SW480 (cell line): ENCODE results near the gene REPS2.

Experiments used
- DNase-seq: peaks from one replicate; pipeline ENCODE4 v3.0.0-alpha.2; 2016; ENCODE audit warnings: low spot score

REPS2 gene

DNA sequence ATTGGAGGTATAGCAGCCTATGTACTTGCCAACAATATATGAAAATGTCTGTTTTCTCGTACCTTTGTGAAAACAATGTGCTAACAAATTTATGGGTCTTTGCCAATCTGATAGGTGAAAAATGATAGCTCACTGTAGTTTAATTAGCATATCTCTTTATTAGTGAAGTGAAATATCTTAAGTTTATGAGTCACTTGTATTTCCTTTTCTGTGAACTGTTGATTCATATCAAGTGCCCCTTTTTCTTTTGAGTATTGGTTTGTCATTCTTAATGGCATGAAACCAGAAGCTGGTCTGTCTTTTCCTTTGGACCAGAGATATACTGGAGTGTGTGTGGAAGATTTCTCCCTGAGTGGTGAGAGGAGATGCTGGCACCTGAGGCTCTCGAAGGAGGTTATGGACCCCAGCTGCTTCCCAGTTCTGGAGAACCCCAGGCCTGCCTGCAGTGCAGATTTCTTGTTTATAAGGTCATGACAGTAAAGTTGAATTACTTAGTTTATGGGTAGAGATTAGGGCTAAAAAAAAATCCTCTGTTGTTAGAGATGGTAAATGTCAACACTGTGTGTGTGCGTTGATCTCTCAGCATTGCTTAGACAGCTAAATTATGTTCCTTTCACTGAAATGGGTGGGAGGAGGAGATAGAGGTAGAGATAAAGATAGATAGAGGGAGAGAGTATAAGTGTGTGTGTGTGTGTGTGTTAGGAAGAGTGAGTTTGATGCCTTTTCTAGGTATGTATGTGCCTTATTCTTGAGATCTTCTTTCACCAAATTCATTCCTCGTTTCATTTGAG lies 89.9 kb downstream of the REPS2 start:
- DNase-seq = no peak

DNA sequence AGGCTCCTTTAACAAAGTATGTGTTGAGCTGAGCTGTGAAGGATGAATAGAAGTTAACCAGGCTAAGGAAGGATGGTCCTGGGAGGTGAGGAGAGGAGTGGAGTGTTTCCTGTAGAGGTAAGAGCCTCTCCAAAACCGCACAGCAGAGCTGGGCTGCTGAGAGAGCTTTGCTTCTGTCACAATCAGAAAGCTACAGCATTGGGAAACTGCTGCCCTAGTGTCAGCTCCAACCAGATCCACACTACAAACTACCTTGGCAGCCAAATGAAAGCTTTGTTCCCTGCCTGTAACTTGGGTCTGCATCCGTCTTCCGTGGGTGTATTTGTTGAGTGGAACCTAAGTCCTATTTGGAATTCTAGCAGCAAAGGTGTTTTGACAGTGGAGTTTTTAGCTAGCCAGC lies 91.8 kb downstream of the REPS2 start:
- no peak for DNase-seq

DNA sequence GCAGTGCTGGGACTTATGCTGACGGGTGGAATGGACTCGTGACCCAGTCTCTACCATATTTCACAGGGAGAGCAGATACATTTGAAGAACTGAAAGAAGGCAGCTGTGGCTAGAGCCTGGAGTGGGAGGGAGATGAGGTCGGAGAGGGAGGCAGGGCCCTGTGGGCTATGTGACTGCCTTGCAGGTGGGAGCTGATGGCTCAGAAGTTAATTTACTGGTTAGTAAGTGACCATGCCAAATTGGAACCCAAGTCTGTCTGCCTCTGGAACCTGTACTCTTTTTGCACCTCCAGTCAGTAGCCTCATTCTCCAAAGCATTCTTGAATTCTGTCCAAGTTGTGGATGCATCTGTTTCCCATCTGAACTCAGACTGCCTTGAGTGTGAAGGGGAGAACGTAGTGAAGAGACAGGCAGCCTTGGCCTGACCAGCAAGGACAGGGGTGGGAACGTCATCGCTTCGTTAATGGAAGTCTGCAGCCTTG lies 92.3 kb downstream of the REPS2 start:
- no peak for DNase-seq

DNA sequence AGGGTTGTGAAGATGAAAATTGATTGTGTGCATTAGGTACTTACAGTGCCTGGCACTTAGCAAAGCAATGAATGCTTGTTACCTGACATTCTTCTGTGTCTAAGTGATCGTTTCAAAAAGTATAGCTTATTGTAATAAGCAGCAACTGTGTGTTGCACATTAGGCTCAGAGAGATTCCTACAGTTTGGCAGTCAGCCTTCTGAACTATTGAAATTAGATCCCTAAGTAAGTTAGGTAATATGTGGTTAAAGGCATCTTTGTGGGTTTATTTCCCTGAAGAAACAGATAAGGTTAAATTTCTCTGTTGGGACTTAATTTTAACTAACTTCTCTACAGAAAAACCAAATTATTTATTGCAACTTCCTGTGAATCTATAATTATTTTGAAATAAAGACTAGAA lies 93.4 kb downstream of the REPS2 start:
- DNase-seq = no peak

DNA sequence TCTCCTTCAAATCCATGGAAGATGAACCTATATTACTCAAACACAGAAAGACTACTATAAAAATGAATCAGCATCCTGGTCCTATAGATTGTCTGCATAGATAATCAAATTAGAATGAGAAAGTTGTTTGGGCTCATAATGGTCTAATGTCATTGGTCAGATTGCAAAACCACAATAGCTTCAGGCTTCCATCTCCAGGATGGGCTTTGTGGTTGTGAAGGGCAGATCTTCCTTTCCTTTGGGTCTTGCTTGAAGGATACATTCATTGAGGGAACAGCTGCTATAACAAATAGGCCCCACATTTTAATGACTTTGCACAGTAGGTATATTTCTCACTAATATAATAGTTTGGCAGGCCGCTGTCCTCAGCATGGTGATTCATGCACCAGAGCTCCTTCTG lies 94.3 kb downstream of the REPS2 start:
- no peak for DNase-seq

DNA sequence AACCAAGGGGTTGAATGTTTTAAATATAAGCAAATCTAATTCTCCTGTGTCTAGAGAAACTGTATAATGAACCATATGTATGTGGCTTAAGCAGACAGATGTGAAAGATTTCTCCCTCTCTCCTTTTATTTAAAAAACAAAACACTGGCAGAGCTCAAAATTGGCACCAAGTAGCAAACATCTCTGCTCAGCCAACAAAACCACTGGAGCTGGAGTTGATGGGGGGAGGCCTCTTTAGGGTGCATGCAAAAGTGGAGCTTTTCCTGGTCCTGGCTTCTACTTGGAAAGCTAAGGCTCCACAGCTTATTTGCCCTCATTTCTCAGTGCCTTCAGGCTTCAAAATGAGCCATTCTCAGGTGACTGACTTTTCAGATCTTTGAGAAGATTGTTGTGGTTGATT lies 95.6 kb downstream of the REPS2 start:
- DNase-seq = no peak

DNA sequence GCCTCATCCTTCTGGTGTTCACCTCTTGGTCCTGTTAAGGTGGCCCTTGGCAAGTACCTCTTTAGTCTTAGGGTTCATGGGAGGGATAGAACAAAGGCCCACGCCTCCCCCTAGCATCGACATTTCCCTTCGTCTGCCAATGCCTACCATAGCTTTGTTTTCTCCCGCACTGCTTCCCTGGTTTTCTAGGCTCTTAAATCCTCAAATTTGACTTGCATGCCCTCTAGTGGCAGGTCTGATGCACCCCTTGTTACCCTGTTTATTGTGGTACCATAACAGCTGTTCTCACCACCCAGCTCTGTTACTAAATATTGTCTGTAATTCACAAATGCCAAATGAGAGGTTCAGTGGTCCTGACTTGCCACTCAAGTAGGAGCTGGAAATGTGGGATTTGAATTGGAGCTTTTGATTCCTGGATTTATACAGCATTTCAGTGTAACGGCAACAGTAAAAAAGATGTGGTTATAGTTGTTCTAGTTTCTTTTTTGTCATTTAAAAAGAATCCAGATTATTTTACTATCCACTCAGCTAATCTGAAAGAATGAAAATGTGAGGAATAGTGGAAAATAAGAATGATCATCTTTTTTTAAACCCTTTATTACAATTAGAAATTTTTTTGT lies 100.1 kb downstream of the REPS2 start:
- peak; percentile 68 for DNase-seq

DNA sequence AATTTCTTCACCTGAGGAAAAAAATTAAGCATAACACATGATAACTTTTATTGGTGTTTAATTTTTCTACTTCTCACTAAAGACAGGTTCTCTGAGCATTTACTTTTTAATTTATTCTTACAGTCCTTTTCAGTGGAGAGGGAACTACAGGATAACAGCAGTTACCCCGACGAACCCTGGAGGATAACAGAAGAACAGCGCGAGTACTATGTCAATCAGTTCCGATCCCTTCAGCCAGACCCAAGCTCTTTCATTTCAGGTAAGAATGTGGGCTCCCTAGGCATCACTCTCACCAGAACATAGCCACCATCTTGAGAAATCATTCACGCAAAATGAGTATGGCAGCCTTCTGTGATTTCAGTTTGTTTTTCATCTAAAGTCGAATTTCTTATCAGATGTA lies 100.8 kb downstream of the REPS2 start:
- no peak for DNase-seq

DNA sequence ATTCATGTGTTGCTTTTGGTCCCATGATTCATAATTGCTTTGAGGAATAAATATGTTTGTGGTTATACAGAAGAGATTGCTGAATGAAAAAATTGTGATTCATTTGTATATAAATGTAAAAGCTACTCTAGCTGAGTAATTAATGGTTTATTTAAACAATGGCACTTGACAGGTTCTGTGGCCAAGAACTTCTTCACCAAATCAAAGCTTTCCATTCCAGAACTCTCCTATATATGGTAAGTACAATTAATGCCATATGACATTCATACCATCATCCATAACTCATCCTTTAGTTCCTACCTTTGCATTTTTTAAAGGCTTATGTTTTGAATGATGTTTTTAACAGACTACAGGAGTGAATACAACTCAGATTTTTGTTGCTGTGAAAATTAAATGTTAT lies 105.8 kb downstream of the REPS2 start:
- no peak for DNase-seq

DNA sequence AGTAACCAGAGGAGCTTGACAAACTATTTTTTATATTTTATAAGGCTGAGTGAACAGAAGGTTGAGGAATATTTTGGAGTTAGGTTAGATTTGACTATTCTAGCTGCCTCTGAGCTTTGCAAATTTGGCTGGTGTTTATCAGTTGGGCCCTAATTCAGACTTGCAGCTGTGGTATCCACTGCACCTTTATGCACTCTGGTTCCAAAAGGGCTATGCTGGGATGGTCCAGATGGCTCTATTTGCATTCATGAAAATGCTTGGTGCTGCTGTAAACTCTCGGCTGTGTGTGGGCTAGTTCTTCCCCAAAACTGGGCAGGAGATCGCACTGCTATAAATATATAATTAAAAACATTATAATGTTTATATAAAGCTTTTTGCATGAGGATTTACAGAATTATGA lies 106.3 kb downstream of the REPS2 start:
- DNase-seq = no peak

DNA sequence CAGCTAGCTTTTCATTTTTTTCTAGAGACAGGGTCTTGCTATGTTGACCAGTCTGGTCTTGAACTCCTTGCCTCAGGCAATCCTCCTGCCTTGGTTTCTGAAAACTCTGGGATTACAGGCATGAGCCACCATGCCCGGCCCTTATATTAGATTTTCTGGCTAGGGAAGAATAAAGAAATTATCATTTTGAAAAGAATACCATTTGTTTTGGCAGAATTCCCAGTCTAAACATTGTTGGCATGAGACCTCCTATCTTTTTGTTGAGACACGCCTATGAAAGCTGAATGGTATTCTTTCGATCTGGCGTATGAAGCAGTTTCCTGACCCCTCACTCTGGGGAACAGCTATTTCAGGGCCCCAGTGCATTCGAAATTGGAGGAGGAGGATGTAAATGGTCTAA lies 107.0 kb downstream of the REPS2 start:
- no peak for DNase-seq

DNA sequence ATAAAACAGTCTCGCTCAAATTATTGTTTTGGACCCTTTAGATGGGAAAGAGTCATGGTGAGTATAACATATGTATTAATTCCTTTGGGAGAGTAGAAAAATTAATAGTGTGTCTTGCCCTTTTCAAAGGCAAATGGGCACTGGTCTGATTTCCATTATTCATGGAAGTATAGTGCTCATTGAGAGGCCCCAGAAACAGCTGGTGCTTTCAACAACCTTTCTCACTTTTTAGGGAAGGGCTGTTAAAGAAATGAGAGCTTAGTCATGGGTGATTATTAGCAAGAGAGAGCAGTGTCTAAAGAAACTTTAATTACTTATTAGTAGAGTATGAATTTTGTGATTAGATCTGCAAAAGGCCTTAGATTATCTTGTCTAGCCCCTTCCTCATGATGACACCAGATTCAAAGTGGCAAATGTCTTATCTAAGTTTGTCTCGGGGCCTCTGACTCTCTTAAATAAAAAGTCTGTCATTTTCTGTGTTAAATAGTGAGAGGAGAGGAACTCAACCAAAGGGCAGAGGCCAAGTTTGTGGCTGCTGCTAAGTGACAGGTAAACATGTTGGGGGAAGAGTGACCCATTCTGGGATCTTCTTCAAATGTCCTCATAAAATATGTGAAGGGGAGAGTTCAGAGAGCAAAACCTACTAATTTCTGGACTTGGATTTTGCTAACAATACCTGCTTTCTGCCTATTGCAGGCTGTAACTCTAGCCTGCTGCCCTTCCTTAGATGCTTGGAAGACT lies 110.6 kb downstream of the REPS2 start:
- DNase-seq = no peak

DNA sequence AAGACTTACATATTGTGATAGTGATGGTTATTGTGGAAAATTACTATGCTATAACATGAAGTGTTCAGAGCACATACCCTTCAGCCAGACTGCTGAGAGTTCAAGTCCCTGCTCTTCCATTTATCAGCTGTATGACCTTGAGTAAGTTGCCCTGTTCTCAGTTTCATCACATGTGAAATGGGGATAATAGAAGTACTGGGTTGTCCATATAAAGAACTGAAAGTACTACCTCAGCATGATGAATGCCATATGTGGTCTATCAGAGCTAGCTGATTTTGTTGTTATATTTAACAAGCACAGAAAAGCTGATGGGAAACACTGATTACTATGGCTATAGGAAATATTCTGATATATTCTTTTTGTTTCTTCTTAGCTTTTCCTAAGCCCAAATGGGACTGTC lies 115.6 kb downstream of the REPS2 start:
- no peak for DNase-seq

DNA sequence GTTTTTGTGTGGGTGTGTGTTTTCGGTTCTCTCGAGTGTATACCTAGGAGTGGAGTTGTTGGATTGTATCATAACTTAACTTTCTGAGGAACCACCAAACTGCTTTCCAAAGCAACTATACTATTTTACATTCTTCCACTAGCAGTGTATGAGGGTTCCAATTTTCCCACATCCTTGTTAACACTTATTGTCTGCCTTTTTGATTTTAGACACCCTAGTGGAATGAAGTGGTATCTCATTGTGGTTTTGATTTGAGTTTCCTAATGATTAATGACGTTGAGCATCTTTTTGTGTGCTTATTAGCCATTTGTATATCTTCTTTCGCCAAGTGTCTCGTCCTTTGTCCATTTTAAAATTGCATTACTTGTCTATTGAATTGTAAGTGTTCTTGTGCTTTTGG lies 118.6 kb downstream of the REPS2 start:
- no peak for DNase-seq

DNA sequence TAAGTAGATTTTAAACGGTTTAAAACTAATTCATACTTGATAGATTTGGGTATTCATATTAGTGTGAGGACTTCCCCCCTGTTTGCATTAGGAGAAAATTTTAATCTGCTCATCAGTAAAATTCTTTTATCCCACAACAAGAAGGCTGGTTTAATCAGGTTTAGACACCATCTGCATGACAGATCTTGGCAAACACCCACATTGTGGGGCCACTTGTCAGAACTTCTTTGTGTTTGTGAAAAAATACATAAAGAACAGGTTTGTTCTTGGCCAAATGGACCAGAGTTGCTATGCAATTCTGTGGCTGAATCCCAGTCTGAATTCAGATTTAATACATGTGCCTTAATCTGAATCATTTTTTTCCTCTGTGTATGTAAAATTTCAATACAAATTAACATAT lies 121.1 kb downstream of the REPS2 start:
- DNase-seq = no peak

DNA sequence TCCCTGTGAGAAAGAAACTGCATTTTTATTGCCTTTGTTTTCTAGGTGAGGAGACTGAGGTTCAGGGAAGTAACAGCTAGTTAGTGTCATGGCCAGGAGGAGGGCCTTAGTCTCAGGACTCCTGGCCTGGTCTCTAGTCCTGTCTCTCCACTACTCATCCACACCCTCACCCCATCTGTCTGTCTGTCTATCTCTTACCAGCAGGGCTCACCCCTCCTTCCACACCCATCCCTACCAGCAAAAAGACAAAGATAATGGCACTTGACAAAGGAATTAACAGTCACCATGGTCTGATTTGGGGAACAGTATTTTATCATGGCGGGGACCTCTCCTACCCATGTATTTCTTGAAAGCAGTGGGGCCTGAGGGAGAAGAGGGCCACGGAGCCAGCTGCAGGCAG lies 125.8 kb downstream of the REPS2 start:
- DNase-seq = no peak

DNA sequence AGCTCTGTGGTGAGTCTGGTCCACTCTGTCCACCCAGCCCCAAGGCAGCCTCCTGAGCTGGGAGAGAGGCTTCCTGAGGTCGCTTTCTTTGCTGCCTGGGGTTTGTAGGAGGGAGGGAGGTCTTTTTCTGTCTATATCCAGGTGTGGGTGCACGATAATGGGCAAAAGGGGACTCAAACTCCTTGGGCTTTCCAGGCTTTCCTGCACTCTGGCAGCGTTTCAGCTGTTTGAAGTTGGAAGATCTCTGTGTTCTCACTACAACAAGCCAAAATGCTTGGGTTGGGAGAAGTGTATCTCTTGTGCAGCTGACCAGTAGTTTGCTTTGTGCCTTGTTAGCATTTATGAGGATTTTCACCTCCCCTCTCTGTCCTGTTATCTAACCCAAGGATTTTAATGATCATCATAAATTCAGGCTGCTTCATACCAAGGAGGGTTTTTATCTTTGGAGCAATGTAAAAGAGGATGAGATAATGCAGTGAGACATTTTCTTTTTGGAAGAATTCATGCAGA lies 126.3 kb downstream of the REPS2 start:
- no peak for DNase-seq

DNA sequence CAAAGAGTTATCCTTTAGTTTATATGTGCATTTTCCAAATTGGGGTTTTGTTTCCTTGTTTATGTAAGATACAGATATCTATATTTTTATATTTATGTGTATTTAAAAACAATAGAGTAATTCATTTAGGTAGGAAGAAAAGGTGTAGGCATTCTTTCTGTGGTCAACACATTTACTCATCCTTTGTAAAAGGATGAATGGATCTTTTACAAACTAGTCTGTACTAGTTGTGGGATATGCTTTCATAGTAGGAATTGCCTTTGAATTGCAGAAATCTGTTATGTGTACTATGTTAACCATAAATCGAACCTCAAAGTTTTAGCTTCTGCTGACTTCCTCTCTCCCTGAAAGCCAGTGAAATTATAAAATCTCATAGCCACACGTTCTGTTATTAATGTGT lies 128.5 kb downstream of the REPS2 start:
- DNase-seq = no peak

DNA sequence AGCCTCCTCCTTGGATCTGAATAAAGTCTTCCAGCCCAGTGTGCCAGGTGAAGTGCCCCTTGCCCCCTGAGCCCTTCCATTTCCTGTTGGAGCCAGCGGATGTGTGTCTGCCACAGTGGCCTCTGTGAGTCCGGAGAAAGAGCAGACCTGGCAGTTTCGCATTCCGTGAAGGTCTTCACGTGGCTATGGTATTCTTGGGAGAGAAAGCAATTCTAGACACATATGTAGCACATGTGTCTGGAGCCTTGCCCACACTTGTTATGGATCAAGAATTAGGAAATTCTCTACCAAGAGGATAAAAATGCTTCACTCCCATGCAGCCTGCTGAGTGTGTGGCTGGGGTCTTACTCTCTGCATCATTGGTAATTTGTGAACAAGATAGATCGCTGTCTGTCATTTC lies 130.9 kb downstream of the REPS2 start:
- DNase-seq = no peak

DNA sequence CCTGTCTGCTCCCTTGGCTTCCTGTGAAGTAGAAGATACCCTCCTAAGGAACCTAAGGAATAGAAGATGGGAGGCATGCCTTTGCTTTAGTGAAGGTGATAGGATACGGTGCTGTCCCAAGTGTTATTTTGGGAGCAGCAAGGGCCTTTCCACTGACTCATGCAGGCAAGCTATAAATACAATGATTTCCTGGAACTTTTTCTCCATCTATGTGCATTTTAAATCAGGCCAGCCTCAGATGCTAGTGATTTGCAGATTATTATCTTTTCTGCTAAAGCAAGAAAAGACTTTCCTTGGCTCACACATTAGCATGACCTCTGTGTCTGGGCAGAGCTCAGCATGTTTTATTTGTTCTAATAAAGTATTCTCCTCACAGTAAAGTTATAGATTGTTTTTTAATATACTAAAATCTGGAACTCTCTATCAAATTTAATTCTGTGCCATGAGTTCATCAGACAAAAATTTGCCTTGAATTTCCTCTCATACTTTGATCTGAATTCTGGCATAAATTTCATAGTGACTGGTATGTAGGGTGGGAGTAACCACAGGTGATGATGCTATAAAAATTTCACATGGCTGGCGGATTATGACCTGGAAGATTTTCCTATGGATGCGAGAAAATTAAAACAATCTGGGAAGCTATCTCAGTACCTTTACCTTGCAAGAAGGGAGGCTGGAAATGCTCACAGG lies 131.7 kb downstream of the REPS2 start:
- DNase-seq = peak; percentile 17

DNA sequence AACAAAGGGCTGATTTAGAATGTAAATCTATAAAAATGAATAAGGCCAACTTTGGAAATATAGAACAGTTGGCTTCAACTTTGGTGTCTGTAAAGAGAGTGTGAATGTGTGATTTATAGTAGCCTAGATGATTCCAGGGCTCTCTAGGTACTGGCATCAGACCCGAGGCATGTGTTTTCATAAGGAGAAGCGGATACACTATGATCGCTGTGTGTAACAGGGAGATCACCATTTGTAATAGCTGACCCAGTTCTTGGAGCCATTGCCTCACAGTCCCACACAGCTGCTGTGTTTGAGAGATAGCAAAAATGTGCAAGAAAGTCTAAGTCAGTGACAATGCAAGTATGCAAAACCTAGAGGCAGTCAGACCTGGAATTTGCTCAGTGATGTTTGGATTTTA lies 135.1 kb downstream of the REPS2 start:
- no peak for DNase-seq

DNA sequence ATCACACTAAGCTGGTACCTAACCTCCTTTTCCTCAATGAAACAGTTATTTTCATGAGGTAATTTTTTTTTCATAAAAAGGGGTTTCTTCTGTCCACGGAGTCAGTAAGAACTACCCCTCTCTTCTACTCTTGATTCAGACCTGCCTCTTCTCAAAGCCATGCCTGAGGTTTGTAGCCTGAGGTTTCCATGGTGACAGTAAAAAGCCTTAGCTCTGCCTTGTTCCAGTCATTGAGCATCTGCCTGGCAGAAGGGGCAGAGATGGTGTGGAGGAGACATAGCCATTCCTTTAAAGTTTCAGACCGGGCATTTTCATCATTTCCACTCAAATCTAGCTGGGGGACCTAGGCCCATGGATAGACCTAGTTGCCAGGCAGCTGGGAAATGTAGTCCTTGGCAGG lies 135.5 kb downstream of the REPS2 start:
- no peak for DNase-seq
